Astrocyte (in vitro differentiated cells and primary cell): Measurements from ENCODE around the gene PDZRN4.

Experiments
- CTCF ChIP-seq: IDR thresholded peaks from 2 replicates; pipeline ENCODE4 v1.5.1; 2011; ENCODE audit warnings: low read depth, mild to moderate bottlenecking, inconsistent platforms, low read length, moderate library complexity; ENCODE audit not compliant: insufficient read depth
- EZH2 ChIP-seq: IDR thresholded peaks from 2 replicates; pipeline ENCODE4 v1.6.1; 2012; ENCODE audit warnings: mild to moderate bottlenecking, low read length, inconsistent platforms; ENCODE audit not compliant: insufficient read depth

- no peak for TF ChIP-seq CTCF
- no peak for TF ChIP-seq EZH2
These were observed 309.3 kb downstream of the PDZRN4 start for GRCh38 chr12:41497409-41497808.
